ENCODE results near the gene GPR135. TPM values are rescaled to one million over a fixed set of nuclear protein-coding genes. Genes with fewer than 3 reads are reported as not detected.

The GPR135 gene
- total and polyA plus RNA-seq, 2 of the 13 experiments (the other 11 are each of a cell fraction or from before 2014, with no cell fraction given), result 0.46 to 1.3 TPM

- TF ChIP-seq BCL3 (CRISPR knock-in tag; IDR thresholded peaks at IDR 0.05) (peak; percentile 98), ZNF879 (CRISPR knock-in tag; IDR thresholded peaks at IDR 0.05) (peak; percentile 98), ZNF121 (CRISPR knock-in tag; IDR thresholded peaks at IDR 0.05) (peak; percentile 50), RFXAP (CRISPR knock-in tag; IDR thresholded peaks at IDR 0.05; ENCODE audit: borderline replicate concordance) (peak; percentile 84), ZBTB7B (CRISPR knock-in tag; IDR thresholded peaks at IDR 0.05) (0 out of 2 replicates have a peak, but pooled peaks have one; percentile 10), ZBTB43 (CRISPR knock-in tag; conservative IDR thresholded peaks at IDR 0.05) (peak; percentile 94), ZNF713 (CRISPR knock-in tag; IDR thresholded peaks at IDR 0.05) (peak; percentile 59; the same call in 1 of the 2 replicates), DRAP1 (CRISPR knock-in tag; IDR thresholded peaks at IDR 0.05) (peak; percentile 86), ONECUT2 (CRISPR knock-in tag; IDR thresholded peaks at IDR 0.05) (peak; percentile 58), MTERF4 (CRISPR knock-in tag; IDR thresholded peaks at IDR 0.05) (peak; percentile 99), ZNF12 (CRISPR knock-in tag; IDR thresholded peaks at IDR 0.05) (0 out of 2 replicates have a peak, but pooled peaks have one; percentile 50), PAWR (CRISPR knock-in tag; IDR thresholded peaks at IDR 0.05; ENCODE audit: borderline replicate concordance) (no peak), AFF4 (CRISPR knock-in tag; IDR thresholded peaks at IDR 0.05) (peak; percentile 86), ZNF790 (CRISPR knock-in tag; IDR thresholded peaks at IDR 0.05; ENCODE audit: borderline replicate concordance) (peak; percentile 98), ZBTB7A (CRISPR knock-in tag; IDR thresholded peaks at IDR 0.05) (peak; percentile 94), ZFP82 (CRISPR knock-in tag; IDR thresholded peaks at IDR 0.05; ENCODE audit: borderline replicate concordance) (0 out of 2 replicates have a peak, but pooled peaks have one; percentile 80), ZNF124 (CRISPR knock-in tag; IDR thresholded peaks at IDR 0.05) (peak; percentile 86), GPN1 (CRISPR knock-in tag; IDR thresholded peaks at IDR 0.05; ENCODE audit: borderline replicate concordance) (no peak), NFYC (CRISPR knock-in tag; IDR thresholded peaks at IDR 0.05) (no peak), ZNF513 (CRISPR knock-in tag; conservative IDR thresholded peaks at IDR 0.05) (0 out of 2 replicates have a peak, but pooled peaks have one; percentile 28)
These were observed 18.8 kb upstream of the GPR135 start, which contains the start of the genes JKAMP and L3HYPDH (continued) for GRCh38 chr14:59483819-59484638.

All from HepG2 (cell line).